Liver (tissue), 9 donors: ENCODE measurements around the gene DUSP7. TPM values are rescaled to one million over a fixed set of nuclear protein-coding genes. Genes with fewer than 3 reads are reported as not detected.

Source experiments
- DNase-seq: peaks from one replicate; pipeline ENCODE4 v3.0.0-alpha.2; 2017; ENCODE audit warnings: low spot score
- H3K27ac ChIP-seq, 2 donors: one replicate each; pipeline ENCODE4 v1.7.0; 2013; ENCODE audit warnings: inconsistent platforms in 2 of 2, low read length in 2 of 2, control low read depth in 1 of 2, low read depth in 1 of 2, mild to moderate bottlenecking in 1 of 2
- H3K27me3 ChIP-seq, 4 donors: one replicate each; pipeline versions ENCODE4 v1.6.1 to v1.7.0; 2013; ENCODE audit warnings: low read length in 3 of 4, inconsistent platforms in 1 of 4, mild to moderate bottlenecking in 1 of 4, moderate library complexity in 1 of 4; ENCODE audit not compliant: control insufficient read depth in 4 of 4, insufficient read depth in 4 of 4
- H3K36me3 ChIP-seq, 4 donors: one replicate each; pipeline versions ENCODE4 v1.6.1 to v1.7.0; 2013; ENCODE audit warnings: low read length in 3 of 4, mild to moderate bottlenecking in 3 of 4, low read depth in 1 of 4, moderate library complexity in 1 of 4; ENCODE audit not compliant: control insufficient read depth in 4 of 4, insufficient read depth in 3 of 4
- H3K4me1 ChIP-seq, 4 donors: one replicate each; pipeline versions ENCODE4 v1.6.1 to v1.7.0; 2013; ENCODE audit warnings: low read length in 3 of 4, mild to moderate bottlenecking in 3 of 4, moderate library complexity in 1 of 4; ENCODE audit not compliant: control insufficient read depth in 4 of 4, insufficient read depth in 4 of 4
- H3K4me3 ChIP-seq, 3 donors: one replicate each; pipeline versions ENCODE4 v1.6.1 to v1.7.0; 2013; ENCODE audit warnings: low read length in 3 of 3, control low read depth in 1 of 3, low read depth in 1 of 3, mild to moderate bottlenecking in 1 of 3
- H3K9ac ChIP-seq, 2 donors: one replicate each; pipeline ENCODE4 v1.7.0; 2013; ENCODE audit warnings: low read length in 2 of 2, mild to moderate bottlenecking in 2 of 2, moderate library complexity in 2 of 2, control low read depth in 1 of 2, low read depth in 1 of 2
- H3K9me3 ChIP-seq, 4 donors: one replicate each; pipeline versions ENCODE4 v1.6.1 to v1.7.0; 2013; ENCODE audit warnings: low read length in 3 of 4; ENCODE audit not compliant: control insufficient read depth in 4 of 4
- FOXA1 ChIP-seq: IDR thresholded peaks from 2 replicates; pipeline ENCODE4 v1.6.1; 2016; ENCODE audit warnings: antibody characterized with exemption
- HNF4A ChIP-seq, 2 donors: conservative IDR thresholded peaks; 2 replicates each; pipeline ENCODE4 v1.6.1; 2016; ENCODE audit warnings: antibody characterized with exemption in 2 of 2, mild to moderate bottlenecking in 2 of 2
- HNF4G ChIP-seq: IDR thresholded peaks from 2 replicates; pipeline ENCODE4 v1.6.1; 2016; ENCODE audit warnings: antibody characterized with exemption
- JUND ChIP-seq, 2 donors: IDR thresholded peaks; 2 replicates each; pipeline ENCODE4 v1.6.1; 2016; ENCODE audit warnings: antibody characterized with exemption in 2 of 2
- NR2F2 ChIP-seq: IDR thresholded peaks from 2 replicates; pipeline ENCODE4 v1.6.1; 2016; ENCODE audit warnings: antibody characterized with exemption
- RAD21 ChIP-seq, 2 donors: IDR thresholded peaks; 2 replicates each; pipeline ENCODE4 v1.6.1; 2016; ENCODE audit warnings: antibody characterized with exemption in 2 of 2, mild to moderate bottlenecking in 2 of 2
- RXRA ChIP-seq, 2 donors: IDR thresholded peaks; 2 replicates each; pipeline ENCODE4 v1.6.1; 2017 to 2018; ENCODE audit warnings: antibody characterized with exemption in 2 of 2, mild to moderate bottlenecking in 1 of 2
- SP1 ChIP-seq: IDR thresholded peaks from 2 replicates; pipeline ENCODE4 v1.6.1; 2018; ENCODE audit warnings: antibody characterized with exemption, mild to moderate bottlenecking
- TAF1 ChIP-seq: conservative IDR thresholded peaks from 2 replicates; pipeline ENCODE4 v1.6.1; 2016; ENCODE audit warnings: antibody characterized with exemption, mild to moderate bottlenecking
- YY1 ChIP-seq: IDR thresholded peaks from 2 replicates; pipeline ENCODE4 v1.6.1; 2016; ENCODE audit warnings: antibody characterized with exemption, mild to moderate bottlenecking
- WGBS: extraction: QIAGEN DNeasy Blood & Tissue Kit; methylation state at CpG from one replicate; pipeline ENCODE4 v1.1.7; 2013; 5-methylcytosine and 5-hydroxymethylcytosine counted together
- polyA plus RNA-seq, 2 donors: library from polyadenylated mRNA; stranded (reverse) in 1 of 2; unstranded in 1 of 2; fragments of 200-250 nt in 1 of 2; fragments of >200 nt in 1 of 2; fragmentation: Nextera tagmentation in 1 of 2; extraction: Ambion mirVana in 1 of 2; gene quantifications; one replicate each; pipeline versions ENCODE4 v1.2.1 to v1.2.3, GENCODE V29; 2013 to 2015
- total RNA-seq, 2 donors: library from RNA; depleted of rRNA; stranded (reverse); fragments of >200 nt; gene quantifications; one replicate each; pipeline ENCODE4 v1.2.3, GENCODE V29; 2014
- TF ChIP-seq, protein P1 (sequence below): IDR thresholded peaks from 2 replicates; pipeline ENCODE4 v1.6.1; 2016; ENCODE audit warnings: antibody characterized with exemption
- TF ChIP-seq, protein P2 (sequence below): fragments of 150-350 bp; IDR thresholded peaks from 2 replicates; pipeline ENCODE4 v1.5.1; 2017; ENCODE audit warnings: improper control_type of control experiment, low read depth, low read length; ENCODE audit not compliant: missing input control
- TF ChIP-seq, protein P3 (sequence below): IDR thresholded peaks from 2 replicates; pipeline ENCODE4 v1.6.1; 2016; ENCODE audit warnings: antibody characterized with exemption
- TF ChIP-seq, protein P4 (sequence below): IDR thresholded peaks from 2 replicates; pipeline ENCODE4 v1.6.1; 2016; ENCODE audit warnings: antibody characterized with exemption, mild to moderate bottlenecking
- donor health status: healthy.
- donor health status: healthy.
- donor health status: healthy.
- donor health status: healthy.
- donor health status: healthy.

Gene DUSP7
- total and polyA plus RNA-seq, 4 donors: 1.5 to 5.0 (median 3.7) TPM

DNA sequence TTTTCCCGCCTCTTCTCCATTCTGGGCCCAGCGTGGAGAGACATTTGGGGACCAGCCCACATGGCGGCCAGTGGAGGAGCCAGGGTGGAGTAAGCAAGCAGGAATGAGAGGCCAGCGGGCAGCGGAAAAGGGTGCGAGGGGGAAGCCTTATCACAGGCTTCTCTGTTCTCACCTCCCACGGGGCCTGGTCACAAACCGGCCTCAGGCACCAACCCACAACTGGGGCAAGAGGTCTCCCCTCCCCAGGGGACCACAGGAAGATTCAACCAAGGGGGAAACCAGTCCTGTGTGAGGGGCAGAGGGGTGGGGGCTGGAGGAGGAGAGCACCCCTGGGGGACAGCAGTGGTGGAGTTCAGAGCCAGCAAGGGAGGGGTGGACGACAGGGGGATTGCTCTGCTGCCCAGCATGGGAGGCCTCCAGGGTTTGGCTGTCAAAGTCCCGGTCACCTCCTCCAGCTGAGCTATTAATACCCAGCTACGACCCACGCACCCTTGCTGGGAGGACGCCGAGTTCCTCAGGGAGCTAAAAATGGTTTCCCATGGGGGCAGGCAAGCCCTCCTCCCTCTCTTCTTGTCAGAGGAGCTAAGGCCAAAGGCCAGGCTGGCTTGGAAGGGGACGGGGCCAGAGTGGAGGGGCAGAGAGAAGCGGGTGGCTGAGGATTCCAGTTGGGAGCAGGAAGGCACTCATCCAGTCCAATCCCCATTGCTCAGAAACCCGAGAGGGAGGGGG is 36.9 kb downstream of the DUSP7 start:
- H3K4me1 ChIP-seq: peaks cover 0 to 3% (median 0%) of the 10 kb centered on the region in 4 donors
- no peaks in the 10 kb centered on the region for H3K27me3 ChIP-seq
- no peaks in the 10 kb centered on the region for H3K36me3 ChIP-seq
- 87% methylated on average over 17 of the region's 17 CpGs for WGBS
- H3K4me3 ChIP-seq: no peak overlapping the region
- no peaks in the 10 kb centered on the region for H3K9me3 ChIP-seq
- H3K9ac ChIP-seq: no peak overlapping the region
- TF ChIP-seq HNF4G (no peak), FOXA1 (no peak), TAF1 (no peak), NR2F2 (peak; percentile 91), JUND (IDR thresholded peaks at IDR 0.05) (no peak), SP1 (peak; percentile 37), RXRA (IDR thresholded peaks at IDR 0.05) (peak in 1 of 2 donors; percentile 12)
- TF ChIP-seq, protein P1, sequence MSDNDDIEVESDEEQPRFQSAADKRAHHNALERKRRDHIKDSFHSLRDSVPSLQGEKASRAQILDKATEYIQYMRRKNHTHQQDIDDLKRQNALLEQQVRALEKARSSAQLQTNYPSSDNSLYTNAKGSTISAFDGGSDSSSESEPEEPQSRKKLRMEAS: no peak
- H3K27ac ChIP-seq: no peak overlapping the region
- DNase-seq: no peak

DNA sequence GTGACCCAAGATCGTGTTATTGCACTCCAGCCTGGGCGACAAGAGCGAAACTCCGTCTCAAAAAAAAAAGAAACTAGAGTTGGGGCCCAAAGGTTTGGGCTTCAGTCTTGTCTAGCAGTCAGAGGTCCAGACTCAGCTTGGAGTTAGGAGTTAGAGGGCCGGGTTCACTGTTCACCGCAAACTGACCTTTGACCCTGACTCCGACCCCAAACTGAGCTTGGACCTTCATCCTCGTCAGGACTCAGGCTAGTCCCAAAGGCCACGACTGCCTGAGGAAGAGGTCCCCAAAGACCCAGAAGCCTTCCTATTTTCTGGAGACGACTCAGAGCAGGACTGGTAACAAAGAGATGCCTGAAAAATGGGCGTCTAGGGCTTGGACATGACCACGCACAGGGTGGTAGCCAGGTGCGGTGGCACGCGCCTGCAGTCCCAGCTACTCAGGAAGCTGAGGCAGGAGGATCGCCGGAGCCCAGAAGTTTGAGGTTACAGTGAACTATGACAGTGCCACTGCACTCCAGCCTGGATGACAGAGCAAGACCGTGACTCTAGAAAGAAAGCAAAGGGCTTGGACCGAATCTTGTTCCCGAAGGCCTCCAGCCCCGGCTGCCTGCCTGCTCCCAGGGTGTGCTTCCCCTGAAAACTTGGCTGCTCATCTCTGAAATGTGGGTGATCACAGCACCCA is 37.9 kb downstream of the DUSP7 start:
- Histone ChIP-seq H3K4me3 (no peak overlapping the region), H3K4me1 (peaks cover 0 to 3% (median 0%) of the 10 kb centered on the region in 4 donors), H3K27me3 (no peaks in the 10 kb centered on the region), H3K9me3 (no peaks in the 10 kb centered on the region), H3K9ac (no peak overlapping the region), H3K27ac (no peak overlapping the region), H3K36me3 (no peaks in the 10 kb centered on the region)
- TF ChIP-seq, protein P2, sequence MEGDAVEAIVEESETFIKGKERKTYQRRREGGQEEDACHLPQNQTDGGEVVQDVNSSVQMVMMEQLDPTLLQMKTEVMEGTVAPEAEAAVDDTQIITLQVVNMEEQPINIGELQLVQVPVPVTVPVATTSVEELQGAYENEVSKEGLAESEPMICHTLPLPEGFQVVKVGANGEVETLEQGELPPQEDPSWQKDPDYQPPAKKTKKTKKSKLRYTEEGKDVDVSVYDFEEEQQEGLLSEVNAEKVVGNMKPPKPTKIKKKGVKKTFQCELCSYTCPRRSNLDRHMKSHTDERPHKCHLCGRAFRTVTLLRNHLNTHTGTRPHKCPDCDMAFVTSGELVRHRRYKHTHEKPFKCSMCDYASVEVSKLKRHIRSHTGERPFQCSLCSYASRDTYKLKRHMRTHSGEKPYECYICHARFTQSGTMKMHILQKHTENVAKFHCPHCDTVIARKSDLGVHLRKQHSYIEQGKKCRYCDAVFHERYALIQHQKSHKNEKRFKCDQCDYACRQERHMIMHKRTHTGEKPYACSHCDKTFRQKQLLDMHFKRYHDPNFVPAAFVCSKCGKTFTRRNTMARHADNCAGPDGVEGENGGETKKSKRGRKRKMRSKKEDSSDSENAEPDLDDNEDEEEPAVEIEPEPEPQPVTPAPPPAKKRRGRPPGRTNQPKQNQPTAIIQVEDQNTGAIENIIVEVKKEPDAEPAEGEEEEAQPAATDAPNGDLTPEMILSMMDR: no peak
- no peak for TF ChIP-seq YY1
- TF ChIP-seq RAD21 (IDR thresholded peaks at IDR 0.05): no peak
- TF ChIP-seq, protein P3, sequence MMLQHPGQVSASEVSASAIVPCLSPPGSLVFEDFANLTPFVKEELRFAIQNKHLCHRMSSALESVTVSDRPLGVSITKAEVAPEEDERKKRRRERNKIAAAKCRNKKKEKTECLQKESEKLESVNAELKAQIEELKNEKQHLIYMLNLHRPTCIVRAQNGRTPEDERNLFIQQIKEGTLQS: no peak
- TF ChIP-seq, protein P4, sequence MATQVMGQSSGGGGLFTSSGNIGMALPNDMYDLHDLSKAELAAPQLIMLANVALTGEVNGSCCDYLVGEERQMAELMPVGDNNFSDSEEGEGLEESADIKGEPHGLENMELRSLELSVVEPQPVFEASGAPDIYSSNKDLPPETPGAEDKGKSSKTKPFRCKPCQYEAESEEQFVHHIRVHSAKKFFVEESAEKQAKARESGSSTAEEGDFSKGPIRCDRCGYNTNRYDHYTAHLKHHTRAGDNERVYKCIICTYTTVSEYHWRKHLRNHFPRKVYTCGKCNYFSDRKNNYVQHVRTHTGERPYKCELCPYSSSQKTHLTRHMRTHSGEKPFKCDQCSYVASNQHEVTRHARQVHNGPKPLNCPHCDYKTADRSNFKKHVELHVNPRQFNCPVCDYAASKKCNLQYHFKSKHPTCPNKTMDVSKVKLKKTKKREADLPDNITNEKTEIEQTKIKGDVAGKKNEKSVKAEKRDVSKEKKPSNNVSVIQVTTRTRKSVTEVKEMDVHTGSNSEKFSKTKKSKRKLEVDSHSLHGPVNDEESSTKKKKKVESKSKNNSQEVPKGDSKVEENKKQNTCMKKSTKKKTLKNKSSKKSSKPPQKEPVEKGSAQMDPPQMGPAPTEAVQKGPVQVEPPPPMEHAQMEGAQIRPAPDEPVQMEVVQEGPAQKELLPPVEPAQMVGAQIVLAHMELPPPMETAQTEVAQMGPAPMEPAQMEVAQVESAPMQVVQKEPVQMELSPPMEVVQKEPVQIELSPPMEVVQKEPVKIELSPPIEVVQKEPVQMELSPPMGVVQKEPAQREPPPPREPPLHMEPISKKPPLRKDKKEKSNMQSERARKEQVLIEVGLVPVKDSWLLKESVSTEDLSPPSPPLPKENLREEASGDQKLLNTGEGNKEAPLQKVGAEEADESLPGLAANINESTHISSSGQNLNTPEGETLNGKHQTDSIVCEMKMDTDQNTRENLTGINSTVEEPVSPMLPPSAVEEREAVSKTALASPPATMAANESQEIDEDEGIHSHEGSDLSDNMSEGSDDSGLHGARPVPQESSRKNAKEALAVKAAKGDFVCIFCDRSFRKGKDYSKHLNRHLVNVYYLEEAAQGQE: no peak
- TF ChIP-seq HNF4A (conservative IDR thresholded peaks at IDR 0.05): no peak
- 88% methylated on average over 21 of the region's 21 CpGs for WGBS
- DNase-seq: no peak
